Stimulated activated CD8-positive, alpha-beta memory T cell treated with anti-CD3 and anti-CD28 coated beads, Interleukin-12 subunit alpha, Interleukin-12 subunit beta, amount 100 ng/mL, for 4 hours (primary cell): ENCODE data around the gene KCNN4.
"Not testable (repeated sequence)": the region's sequence is repeated elsewhere in the genome, so short reads cannot be mapped to it uniquely, and the experiment has no call there.

Experiments
- DNase-seq: peaks from one replicate; pipeline ENCODE4 v3.0.0-alpha.2; 2020; ENCODE audit warnings: low read depth

KCNN4 gene

DNA sequence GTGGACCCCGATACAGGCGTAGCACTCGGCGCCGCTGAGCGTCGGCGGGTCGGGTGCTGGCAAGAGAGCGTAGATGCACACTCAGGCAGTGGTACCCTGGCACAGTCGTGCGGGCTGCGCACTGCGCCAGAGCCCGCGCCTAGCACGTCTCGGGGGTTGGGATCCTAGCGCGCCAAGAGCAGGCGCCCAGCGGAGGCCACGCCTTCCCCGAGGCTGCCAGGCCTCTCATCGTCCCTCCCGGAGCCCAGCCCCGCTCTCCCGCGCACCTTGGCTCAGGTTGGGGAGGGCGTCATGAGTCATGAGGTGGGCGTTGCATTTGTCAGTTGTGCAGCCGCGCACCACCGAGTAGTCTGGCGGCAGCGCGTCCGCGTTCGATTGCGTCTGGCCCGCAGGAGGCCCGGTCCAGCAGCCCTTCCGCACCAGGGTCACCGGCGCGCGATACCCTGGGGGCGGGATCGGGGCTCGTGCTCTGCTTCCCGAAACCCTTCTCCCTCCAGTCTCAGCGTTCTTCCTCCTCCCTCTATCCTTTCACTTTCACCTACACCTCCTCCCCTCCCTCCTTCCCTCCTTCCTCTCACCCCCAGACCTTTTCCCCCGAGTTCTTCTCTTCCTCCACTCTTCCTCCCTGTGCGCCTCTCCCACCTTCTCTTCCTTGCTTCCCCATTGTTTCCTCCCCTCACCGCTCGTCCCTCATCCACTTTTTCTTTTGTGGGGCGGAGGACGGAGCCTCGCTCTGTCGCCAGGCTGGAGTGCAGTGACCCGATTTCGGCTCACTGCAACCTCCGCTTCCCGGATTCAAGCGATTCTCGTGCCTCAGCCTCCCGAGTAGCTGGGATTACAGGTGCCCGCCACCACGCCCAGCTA, 18.0 kb upstream of the KCNN4 start:
- DNase-seq = peak; percentile 63

DNA sequence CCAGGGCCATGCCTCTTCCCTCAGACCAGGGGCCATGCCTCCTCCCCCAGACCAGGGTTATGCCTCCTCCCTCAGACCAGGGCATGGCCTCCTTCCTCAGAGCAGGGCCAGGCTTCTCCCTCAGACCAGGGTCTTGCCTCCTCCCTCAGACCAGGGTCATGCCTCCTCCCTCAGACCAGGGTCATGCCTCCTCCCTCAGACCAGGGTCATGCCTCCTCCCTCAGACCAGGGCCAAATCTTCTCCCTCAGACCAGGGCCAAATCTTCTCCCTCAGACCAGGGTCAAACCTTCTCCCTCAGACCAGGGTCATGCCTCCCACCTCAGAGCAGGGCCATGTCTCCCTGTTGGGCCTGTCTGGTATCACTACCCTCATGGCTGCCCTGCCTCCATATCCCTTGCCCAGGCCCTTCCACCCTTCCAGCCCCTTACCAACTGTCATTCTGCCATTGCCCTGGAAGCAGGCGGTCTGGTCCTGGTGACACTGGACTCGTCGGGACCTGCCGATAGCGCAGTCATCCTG, 17.3 kb upstream of the KCNN4 start:
- DNase-seq = no peak

DNA sequence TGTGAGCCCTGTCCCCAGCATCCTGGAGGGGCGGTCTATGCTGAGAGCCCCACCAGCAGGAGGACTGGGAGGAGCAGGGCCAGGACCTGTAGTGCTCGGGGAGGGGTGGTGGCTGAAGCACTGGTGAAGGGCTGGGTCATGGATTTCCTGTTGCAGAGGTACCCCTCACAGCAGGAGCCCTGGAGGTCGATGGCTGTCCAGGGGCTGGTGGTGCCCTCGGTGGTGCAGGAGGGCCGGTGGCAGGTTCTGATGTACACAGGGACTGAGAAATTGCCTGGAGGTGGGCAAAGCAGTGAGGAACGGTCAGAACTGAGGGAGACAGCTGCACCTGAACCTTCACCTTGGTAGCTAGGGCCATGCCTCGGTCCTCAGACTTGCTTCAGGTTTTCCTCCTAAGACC, 16.8 kb upstream of the KCNN4 start:
- DNase-seq = no peak

DNA sequence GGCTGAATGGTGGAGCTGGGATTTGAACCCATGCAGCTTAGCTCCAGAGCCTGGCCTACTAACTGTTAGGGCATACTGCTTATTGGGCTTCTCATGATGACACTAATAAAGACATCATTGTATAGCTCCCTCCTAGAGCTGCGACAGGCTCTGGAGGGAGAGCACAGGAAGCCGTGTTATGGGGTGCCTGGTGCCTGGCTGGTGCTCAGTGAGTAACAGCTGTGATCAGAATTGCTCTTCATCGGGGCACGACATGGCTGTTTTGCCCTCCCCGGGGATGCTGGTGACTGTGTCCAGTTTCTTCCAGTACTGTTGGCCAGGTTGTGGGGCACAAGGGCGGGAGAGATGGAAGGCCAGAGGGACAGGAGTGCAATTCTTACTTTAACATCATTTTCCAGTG, 16.3 kb upstream of the KCNN4 start:
- DNase-seq = no peak

DNA sequence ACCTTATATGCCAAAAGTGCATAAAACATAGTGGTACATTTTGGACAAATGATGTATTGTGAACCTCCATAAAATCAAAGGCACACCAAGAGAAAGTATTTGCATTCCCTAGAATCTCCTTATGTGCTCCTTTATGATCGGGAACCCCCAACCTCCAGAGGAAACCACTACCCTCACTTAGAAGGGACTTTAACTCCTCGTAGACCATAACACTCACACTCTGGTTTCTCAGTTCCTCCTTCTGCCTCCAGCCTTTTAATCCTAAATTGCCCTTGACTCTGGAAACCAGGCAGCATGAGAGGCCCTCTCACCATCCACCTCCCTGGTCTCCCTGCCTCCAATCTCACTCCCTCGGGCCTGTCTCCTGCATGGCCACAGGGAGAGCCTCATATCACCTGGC, 9.8 kb upstream of the KCNN4 start:
- DNase-seq = no peak

DNA sequence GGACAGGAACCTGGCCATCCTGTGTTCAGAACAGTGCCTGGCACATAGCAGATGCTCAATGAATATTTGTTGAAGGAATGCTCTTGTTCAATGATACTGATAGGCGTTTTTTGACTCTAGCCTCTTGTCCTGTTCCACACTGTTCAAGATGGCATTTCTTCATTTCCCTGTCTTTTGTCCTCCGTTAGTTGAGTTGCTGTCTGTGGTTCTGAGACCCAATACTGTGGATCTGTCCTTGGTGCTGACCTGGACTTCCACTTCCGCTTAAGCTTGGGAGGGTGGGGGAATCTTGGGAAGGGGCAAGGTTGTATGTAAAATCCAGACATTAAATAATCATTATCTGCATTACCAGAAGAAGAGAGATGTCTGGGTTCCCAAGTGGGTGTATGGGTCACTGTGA, 8.3 kb upstream of the KCNN4 start:
- no peak for DNase-seq

DNA sequence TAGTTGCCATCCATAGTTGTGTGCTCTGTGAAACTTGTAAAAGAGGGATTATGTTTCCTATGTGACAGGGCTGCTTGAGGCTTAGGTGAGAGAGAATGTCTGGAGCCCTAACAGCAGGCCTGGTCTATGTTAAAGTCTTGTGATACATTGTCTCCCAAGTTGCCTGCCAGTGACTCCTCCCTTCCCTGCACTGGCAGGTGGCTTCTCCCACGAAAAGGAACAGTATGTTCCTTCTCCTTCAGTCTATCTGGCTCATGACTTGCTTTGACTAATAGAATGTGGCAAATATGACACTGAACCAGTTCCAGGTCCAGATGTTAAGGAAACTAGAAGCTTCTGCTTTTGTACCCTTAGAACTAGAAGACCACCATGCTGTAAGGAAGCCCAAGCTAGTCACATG, 5.9 kb upstream of the KCNN4 start:
- DNase-seq = no peak

DNA sequence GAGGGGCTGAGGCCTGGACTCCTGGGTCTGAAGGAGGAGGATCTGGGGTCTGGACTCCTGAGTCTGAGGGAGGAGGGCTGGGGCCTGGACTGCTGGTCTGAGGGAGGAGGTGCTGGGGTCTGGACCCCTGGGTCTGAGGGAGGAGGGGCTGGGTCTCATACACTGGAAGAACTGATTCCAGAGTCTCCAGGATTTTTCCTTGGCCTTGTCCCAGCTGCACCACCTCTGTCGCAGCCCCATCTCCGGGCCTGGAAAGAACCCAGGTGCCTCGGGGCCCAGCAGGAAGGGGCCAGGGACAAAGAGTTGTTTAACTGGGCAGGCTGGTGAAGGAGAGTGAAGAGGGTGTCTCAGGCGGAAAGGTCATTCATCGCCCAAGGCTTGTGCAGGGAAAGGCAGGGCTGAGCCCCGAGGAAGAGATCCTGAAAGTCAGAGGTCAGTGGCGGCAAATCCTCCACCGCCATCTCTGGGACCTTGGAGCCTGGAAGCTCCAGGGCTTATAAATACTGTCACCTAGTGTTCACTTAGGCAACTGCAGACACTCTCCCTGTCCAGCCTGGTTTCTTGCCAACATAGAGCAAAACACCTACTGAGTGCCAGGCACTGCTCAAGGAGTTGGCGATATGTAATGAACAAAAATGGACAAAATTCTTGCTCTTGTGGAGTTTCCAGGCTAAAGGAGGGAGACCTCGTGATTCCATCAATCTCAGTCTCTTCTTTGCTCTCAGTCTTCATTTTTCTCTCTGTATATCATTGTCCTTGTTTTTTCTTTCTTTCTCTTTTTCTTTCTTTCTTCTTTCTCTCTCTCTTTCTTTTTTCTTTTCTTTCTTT, 4.4 kb upstream of the KCNN4 start:
- DNase-seq = no peak

DNA sequence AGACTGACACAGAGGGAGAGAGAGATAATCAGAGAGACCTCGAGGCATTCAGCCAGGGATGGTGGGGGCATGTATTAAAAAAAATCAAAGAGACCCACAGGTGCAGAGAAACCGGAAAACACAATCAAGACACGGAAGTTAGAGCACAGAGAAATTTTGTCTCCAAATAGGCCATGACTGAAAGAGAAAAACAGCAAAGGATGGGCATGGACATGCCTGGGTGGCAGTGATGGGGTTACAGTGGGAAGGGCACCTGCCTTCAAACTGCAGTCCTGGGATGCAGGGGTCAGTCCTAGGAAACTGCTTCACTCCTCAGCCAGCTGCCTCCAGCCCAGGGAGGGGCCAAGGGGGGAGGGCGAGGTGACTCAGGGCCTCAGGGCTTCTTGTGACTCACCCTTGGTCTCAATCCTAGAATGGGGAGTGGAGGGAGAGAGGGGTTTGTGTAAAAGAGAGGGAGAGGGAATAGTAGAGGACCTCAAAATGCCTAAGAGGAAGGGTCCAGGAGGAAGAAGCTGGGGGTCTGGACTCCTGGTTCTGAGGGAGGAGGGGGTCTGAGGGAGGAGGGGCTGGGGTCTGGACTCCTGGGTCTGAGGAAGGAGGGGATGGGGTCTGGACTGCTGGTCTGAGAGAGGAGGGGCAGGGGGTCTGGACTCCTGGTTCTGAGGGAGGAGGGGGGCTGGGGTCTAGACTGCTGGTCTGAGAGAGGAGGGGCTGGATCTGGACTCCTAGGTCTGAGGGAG, 3.6 kb upstream of the KCNN4 start:
- peak; percentile 41 for DNase-seq

DNA sequence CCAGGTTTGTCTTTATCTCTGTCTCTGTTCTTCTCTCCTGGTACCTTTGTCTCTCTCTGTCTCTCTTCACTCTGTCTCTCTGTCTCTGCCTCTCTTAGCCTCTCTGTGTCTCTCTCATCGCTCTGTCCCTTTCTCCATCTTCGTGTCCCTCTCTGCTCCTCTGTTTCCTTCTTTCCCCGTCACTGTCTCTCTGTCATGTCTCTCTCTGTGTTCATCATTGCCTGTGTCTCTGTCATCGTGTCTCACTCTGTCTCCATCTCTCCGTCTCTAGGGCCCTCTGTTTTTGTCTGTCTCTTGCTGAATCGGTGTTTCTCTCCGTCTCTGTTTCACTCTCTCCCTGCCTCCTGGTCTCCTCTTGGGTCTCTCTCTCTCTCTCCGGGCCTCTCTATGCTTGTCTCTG, 2.9 kb upstream of the KCNN4 start:
- no peak for DNase-seq

DNA sequence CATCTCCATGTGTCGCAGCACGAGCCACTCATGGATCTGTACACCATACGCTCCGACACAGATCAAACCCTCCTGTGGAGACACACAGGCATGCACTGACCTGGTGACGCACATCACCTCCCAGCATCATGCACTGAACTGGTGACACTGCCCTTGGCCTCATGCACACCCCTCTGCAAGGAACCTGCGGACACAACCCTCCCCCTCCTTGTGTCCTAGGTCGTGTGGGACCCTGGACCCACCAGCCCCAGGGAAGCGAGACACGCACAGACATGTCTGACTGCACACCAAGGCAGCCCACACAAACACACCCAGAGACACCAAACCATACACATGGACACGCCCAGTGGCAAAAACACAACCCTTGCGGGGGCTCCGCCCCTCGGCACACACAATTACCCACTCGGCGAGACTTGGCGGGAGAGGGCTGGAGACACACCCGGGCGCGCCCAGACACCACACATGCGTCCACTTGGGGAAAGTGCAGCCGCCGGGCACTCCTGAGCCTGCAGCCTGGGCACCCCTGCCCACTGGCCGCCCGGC, 2.0 kb upstream of the KCNN4 start:
- no peak for DNase-seq

DNA sequence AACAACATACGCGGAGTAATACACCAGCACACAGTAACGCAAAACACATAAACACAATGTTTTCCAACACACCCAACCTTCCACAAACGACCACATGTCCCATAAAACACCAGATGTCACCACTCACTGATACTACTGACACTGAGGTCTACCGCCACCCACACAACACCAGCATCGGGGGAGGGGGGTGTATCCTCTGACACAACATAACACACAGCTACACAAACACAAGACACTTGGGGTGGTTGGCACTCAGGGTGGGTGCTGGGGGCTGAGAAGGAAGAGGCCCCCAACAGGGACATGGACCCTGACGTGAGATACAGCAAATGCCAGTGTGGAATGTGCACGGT, 1.5 kb upstream of the KCNN4 start:
- no peak for DNase-seq

DNA sequence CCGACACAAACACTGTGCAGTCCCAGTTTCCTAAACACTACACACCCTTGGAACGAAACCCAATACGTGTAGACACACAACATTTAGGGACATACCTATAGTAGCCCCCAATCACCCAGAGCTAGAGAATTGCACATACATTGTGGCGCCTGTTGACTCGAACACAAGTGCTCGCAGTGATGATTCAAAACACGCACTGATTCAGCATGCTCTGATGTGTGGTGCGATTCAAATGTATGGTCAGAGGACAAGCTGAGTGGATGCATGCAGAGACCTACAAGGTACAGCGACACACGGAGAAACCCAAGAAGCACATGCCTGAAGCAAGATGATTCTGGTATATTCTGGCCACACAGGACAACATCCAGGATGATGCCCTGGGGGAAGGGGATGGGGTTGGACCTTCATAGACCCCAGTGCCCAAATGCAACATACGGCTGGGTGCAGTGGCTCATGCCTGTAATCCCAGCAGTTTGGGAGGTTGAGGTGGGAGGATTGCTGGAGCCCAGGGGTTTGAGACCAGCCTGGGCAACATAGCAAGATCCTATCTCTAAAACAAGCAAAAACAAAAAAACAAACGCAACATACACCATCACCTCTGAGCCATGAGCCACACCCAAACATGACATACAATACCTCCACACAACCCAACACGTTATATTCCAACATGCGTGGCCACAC, 997 bp upstream of the KCNN4 start:
- no peak for DNase-seq

DNA sequence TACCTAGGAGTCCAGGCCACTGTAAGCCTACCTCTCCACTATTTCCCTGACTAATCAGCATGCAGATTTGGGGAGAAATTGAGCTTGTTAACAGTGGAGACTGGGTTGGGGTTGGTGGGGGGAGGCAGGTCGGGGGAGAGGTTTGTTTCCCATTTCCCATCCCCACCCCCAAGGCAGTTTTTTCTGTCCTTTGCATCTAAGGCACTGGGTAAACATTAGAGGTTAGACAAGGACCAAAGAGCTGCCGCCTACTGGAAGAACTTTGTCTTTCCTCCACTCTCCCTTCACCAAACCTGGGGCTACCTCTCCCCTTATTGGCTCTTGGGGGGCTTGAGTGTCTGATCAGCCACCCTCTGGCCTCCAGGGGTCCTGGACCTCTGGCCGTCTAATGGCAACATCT, 953 bp downstream of the KCNN4 start:
- DNase-seq = no peak

DNA sequence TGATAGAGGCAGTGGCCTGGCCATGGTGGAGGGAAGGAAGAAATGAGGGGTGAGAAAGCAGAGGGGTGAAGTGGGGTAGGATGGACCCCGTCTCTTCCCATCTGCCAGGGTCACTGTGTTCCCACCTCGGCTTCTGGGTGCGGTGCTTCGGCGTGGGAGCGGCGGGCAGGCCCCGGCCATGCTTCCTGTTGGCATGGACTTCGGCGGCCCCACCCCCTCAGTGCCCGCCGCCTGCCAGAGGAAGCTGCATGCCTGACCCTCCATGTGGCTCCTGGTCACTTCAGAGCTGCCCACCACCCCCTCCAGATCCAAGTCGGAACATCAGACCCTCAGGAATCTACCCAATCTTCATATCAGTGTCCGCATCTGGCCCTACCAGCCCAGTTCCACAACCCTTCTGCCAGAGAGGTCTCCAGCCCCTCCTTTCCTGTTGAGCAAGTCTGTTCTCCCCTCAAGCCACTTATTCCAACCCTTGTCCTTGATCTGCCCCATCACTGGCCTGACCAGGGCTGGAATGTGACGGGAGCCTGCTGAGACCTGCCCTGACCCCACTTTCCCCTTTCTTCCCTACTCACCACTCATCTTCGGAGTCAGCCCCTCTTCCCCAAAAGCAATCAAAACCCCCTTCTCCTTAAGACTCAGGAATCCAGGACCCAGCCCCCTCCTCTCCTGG, 1.5 kb downstream of the KCNN4 start:
- no peak for DNase-seq

DNA sequence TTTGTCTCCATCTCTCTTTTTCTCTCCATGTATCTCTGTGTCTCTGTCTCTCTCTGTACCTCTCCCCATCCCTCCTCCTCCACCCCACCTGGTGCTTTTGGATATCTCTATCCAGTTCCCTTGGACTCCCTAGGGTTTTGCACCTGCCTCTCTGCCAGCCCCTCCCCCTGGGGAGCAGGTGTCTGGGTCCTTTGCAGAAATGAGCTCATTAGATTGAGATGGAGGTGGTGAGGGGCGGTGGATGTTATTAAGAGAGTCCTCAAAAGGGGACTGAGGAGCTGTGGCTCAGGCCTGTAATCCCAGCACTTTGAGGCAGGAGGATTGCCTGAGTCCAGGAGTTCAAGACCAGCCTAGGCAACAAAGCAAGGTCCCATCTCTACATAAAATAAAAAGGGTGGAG, 2.1 kb downstream of the KCNN4 start:
- no peak for DNase-seq

DNA sequence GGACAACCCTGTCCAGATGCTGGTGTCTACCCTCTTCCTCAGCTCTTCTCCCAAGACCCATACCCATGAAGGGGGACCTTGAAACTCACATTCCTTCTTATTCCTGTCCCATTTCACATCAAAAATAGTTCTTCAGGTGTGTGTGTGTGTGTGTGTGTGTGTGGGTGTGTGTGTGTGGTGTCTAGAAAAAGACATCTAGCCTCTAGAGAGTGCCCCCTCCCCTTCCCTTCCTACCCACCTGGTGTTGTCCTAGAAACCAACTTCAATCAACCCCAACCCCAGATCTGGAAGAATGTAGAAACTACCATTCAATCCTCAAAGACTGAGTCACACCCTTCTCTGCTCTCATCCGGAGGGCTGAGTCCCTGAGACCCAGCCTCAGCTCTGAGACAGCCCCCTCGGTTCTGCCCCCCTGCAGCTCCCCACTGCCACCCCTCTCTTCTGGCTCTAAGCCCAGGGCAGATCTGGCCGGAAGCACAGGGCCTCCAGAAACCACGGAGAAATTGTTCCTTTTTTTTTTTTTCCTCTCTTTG, 3.5 kb downstream of the KCNN4 start:
- DNase-seq = no peak

DNA sequence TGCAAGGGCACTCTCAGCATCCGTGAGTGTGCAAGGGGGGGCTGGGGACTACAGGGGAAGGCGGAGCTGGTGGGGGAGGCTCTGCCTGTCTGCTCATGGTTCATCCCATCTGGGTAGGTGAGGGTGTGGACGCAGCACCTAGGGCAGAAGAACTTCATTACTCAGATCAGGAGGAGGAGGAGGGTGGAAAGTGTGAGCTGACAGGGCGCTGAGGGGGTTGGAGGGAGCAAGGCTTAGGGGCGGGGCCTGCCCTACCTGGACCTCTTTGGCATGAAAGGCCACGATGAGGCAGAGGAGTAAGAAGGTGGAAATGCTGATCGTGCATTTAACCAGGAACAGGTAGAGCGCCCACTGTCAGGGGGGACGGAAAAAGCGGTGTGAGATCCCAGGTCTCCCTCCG, 4.5 kb downstream of the KCNN4 start:
- no peak for DNase-seq

DNA sequence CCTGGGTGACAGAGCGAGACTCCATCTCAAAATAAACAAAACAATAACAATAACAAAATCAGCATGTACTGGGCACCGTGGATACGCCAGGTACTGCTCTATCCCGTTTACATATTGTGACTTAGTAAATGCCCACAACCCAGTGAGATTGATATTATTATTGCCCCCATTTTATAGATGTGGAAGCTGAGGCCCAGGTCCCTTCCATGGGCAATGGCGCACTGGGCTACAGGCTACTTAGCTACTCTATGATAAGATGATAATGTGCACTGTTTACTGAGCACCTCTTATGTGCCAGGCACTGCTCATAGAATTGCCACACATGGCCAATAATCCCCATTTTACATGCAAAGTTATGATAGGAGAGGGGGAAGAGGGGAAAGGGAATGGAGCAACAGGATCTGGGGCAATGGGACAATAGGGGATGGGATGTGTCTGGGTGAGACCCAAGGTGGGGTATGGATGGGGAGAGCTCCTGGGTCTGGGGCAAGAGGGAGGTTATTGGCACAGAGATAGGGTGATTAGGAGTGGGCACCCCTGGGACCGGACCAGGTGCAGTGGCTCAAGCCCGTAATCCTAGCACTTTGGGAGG, 5.4 kb downstream of the KCNN4 start:
- no peak for DNase-seq

DNA sequence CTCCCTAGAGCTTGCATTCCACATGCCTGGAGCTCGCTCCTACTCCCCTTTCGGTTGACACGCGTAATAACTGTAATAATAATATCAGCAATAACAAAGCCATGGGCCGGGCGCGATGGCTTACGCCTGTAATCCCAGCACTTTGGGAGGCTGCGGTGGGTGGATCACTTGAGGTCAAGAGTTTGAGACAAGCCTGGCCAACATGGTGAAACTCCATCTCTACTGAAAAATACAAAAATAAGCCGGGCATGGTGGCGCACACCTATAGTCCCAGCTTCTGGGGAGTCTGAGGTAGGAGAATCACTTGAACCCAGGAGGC, 5.9 kb downstream of the KCNN4 start:
- DNase-seq = not testable (repeated sequence)
